HCT116 (cell line): ENCODE results near the gene TMEM129. TPM values are rescaled to one million over a fixed set of nuclear protein-coding genes. Genes with fewer than 3 reads are reported as not detected.

Experiments
- ATAC-seq: fragments of 200-7000 bp; cut with Tn5 transposase; 2 replicates; pipeline ENCODE4 v1.9.1; 2020; ENCODE audit warnings: mild to moderate bottlenecking, moderate library complexity
- BruUV-seq: library from RNA; stranded (reverse); fragments of 400-500 nt; replicated peaks from 2 replicates; lab custom pipeline; 2021; lab: Mats Ljungman, UMichigan
- CTCF ChIA-PET: fragments of 300-600 bp; sonication (Branson Sonifier 250); formaldehyde crosslinking; loops from one replicate; lab custom pipeline; 2021; ENCODE audit warnings: antibody characterized with exemption; lab: Charles Lee
- POLR2A ChIA-PET: fragments of 300-600, 350-600 bp; sonication (Branson Sonifier 250); formaldehyde crosslinking; loops from one replicate; lab custom pipeline; 2021; ENCODE audit warnings: antibody characterized with exemption; lab: Charles Lee
- RAD21 ChIA-PET, 2 experiments: fragments of 300-600 bp; sonication (Branson Sonifier 250); formaldehyde crosslinking; loops; one replicate each; lab custom pipeline; 2023; ENCODE audit warnings: low total read pairs in 2 of 2; ENCODE audit not compliant: uncharacterized antibody in 2 of 2, unreplicated experiment in 2 of 2, low non-redundant PET in 1 of 2; lab: Charles Lee
- DNase-seq: peaks from one replicate; pipeline ENCODE4 v3.0.0-alpha.2; 2010; ENCODE audit warnings: low read depth, low spot score
- H2AFZ ChIP-seq: fragments of 200-600 bp; shearing (Covaris generic), sonication (generic); 2 replicates; pipeline ENCODE4 v1.6.1; 2017; ENCODE audit warnings: low read depth, mixed run types, mixed read lengths, antibody characterized with exemption, low read length; ENCODE audit not compliant: poor library complexity, severe bottlenecking
- H3K27ac ChIP-seq: 2 replicates; pipeline ENCODE4 v1.5.1; 2012; ENCODE audit warnings: low read depth, low read length
- H3K27me3 ChIP-seq: fragments of 200-600 bp; sonication (generic); 2 replicates; pipeline ENCODE4 v1.6.1; 2016; ENCODE audit warnings: mixed run types, low read length, mixed read lengths; ENCODE audit not compliant: insufficient read depth
- H3K36me3 ChIP-seq, 2 experiments: fragments of 200-500 bp in 1 of 2; fragments of 200-600 bp in 1 of 2; sonication (Bioruptor generic) in 1 of 2; sonication (generic) in 1 of 2; 2 replicates each; pipeline versions ENCODE4 v1.5.1 to v1.6.1; 2014 to 2016; ENCODE audit warnings: low read length in 2 of 2, inconsistent platforms in 1 of 2, mixed read lengths in 1 of 2, mixed run types in 1 of 2; ENCODE audit not compliant: insufficient read depth in 2 of 2, control insufficient read depth in 1 of 2
- H3K4me1 ChIP-seq, 2 experiments: fragments of 200-600 bp in 1 of 2; sonication (generic) in 1 of 2; 2 replicates each; pipeline versions ENCODE4 v1.5.1 to v1.6.1; 2012 to 2017; ENCODE audit warnings: low read length in 2 of 2, inconsistent platforms in 1 of 2, mild to moderate bottlenecking in 1 of 2, mixed read lengths in 1 of 2, mixed run types in 1 of 2, moderate library complexity in 1 of 2; ENCODE audit not compliant: insufficient read depth in 2 of 2, control insufficient read depth in 1 of 2
- H3K4me2 ChIP-seq: fragments of 200-600 bp; sonication (generic); 2 replicates; pipeline ENCODE4 v1.6.1; 2017; ENCODE audit warnings: mixed run types, low read length, mixed read lengths
- H3K4me3 ChIP-seq, 2 experiments: fragments of 200-600 bp in 1 of 2; sonication (generic) in 1 of 2; replicated peaks in 1 of 2; 2 replicates each; pipeline ENCODE4 v1.5.1; 2011 to 2016; ENCODE audit warnings: low read length in 2 of 2, control low read depth in 1 of 2, low read depth in 1 of 2, mild to moderate bottlenecking in 1 of 2, mixed read lengths in 1 of 2, mixed run types in 1 of 2
- H3K79me2 ChIP-seq: fragments of 200-600 bp; sonication (generic); 2 replicates; pipeline ENCODE4 v1.6.1; 2017; ENCODE audit warnings: mild to moderate bottlenecking, mixed run types, low read length, moderate library complexity, mixed read lengths; ENCODE audit not compliant: insufficient read depth
- H3K9ac ChIP-seq: fragments of 200-600 bp; sonication (generic); 2 replicates; pipeline ENCODE4 v1.6.1; 2016; ENCODE audit warnings: low read length, mixed read lengths
- H3K9me2 ChIP-seq: fragments of 200-600 bp; sonication (generic), shearing (Covaris generic); 2 replicates; pipeline ENCODE4 v1.6.1; 2017; ENCODE audit warnings: mixed run types, mild to moderate bottlenecking, moderate library complexity; ENCODE audit not compliant: insufficient read depth
- H3K9me3 ChIP-seq, 2 experiments: fragments of 200-500 bp in 1 of 2; fragments of 200-600 bp in 1 of 2; sonication (Bioruptor generic) in 1 of 2; sonication (generic) in 1 of 2; 2 replicates each; pipeline ENCODE4 v1.6.1; 2014 to 2017; ENCODE audit warnings: low read length in 2 of 2, mixed read lengths in 2 of 2, inconsistent platforms in 1 of 2, low read depth in 1 of 2, mild to moderate bottlenecking in 1 of 2, mixed run types in 1 of 2, moderate library complexity in 1 of 2; ENCODE audit not compliant: control insufficient read depth in 1 of 2, insufficient read depth in 1 of 2
- H4K20me1 ChIP-seq: fragments of 200-600 bp; sonication (generic), shearing (Covaris generic); 2 replicates; pipeline ENCODE4 v1.6.1; 2017; ENCODE audit warnings: mixed run types, mild to moderate bottlenecking, moderate library complexity; ENCODE audit not compliant: insufficient read depth
- CBX3 ChIP-seq: IDR thresholded peaks from 2 replicates; pipeline ENCODE4 v1.6.1; 2012; ENCODE audit warnings: low read depth
- CEBPB ChIP-seq: IDR thresholded peaks from 2 replicates; pipeline ENCODE4 v1.6.1; 2012; ENCODE audit warnings: low read depth
- CTCF ChIP-seq, 3 experiments: fragments of 200-600 bp in 1 of 3; sonication (generic) in 1 of 3; IDR thresholded peaks in 2 of 3; conservative IDR thresholded peaks in 1 of 3; 2 replicates each; pipeline ENCODE4 v1.5.1; 2012 to 2017; ENCODE audit warnings: low read depth in 2 of 3, low read length in 2 of 3, antibody characterized with exemption in 1 of 3, borderline replicate concordance in 1 of 3, control low read depth in 1 of 3, mild to moderate bottlenecking in 1 of 3, mixed read lengths in 1 of 3, mixed run types in 1 of 3, moderate library complexity in 1 of 3; ENCODE audit not compliant: insufficient read depth in 1 of 3
- EGR1 ChIP-seq: IDR thresholded peaks from 2 replicates; pipeline ENCODE4 v1.6.1; 2012; ENCODE audit warnings: low read depth
- ELF1 ChIP-seq: IDR thresholded peaks from 2 replicates; pipeline ENCODE4 v1.6.1; 2012; ENCODE audit warnings: low read depth, borderline replicate concordance
- EZH2 ChIP-seq: fragments of 200-600 bp; sonication (generic); IDR thresholded peaks from 2 replicates; pipeline ENCODE4 v1.6.1; 2017; ENCODE audit warnings: antibody characterized with exemption, mixed run types
- EZH2phosphoT487 ChIP-seq: fragments of 200-600 bp; IDR thresholded peaks from 2 replicates; pipeline ENCODE4 v1.6.1; 2018; ENCODE audit warnings: antibody characterized with exemption, borderline replicate concordance
- FOSL1 ChIP-seq: IDR thresholded peaks from 2 replicates; pipeline ENCODE4 v1.6.1; 2012; ENCODE audit warnings: low read depth
- POLR2AphosphoS5 ChIP-seq: IDR thresholded peaks from 2 replicates; pipeline ENCODE4 v1.6.1; 2011; ENCODE audit warnings: mild to moderate bottlenecking, low read depth, low read length, moderate library complexity
- RAD21 ChIP-seq: IDR thresholded peaks from 2 replicates; pipeline ENCODE4 v1.6.1; 2012; ENCODE audit warnings: low read depth, mild to moderate bottlenecking
- SIN3A ChIP-seq: IDR thresholded peaks from 2 replicates; pipeline ENCODE4 v1.6.1; 2012; ENCODE audit warnings: low read depth
- SP1 ChIP-seq: IDR thresholded peaks from 2 replicates; pipeline ENCODE4 v1.6.1; 2012; ENCODE audit warnings: low read depth
- SRF ChIP-seq: IDR thresholded peaks from 2 replicates; pipeline ENCODE4 v1.6.1; 2012; ENCODE audit warnings: low read depth
- TCF7L2 ChIP-seq: IDR thresholded peaks from 2 replicates; pipeline ENCODE4 v1.7.0; 2011; ENCODE audit warnings: borderline replicate concordance, inconsistent platforms; ENCODE audit not compliant: insufficient read depth, insufficient read length; ENCODE audit errors: extremely low read depth
- ZBTB33 ChIP-seq: IDR thresholded peaks from 2 replicates; pipeline ENCODE4 v1.6.1; 2011; ENCODE audit warnings: mild to moderate bottlenecking, low read length, moderate library complexity; ENCODE audit not compliant: insufficient replicate concordance; ENCODE audit errors: extremely low read depth
- ZFX ChIP-seq: fragments of 450-650 bp; IDR thresholded peaks from 2 replicates; pipeline ENCODE4 v1.6.1; 2017
- ZNF274 ChIP-seq: fragments of 200-500 bp; sonication (Bioruptor generic); IDR thresholded peaks from 2 replicates; pipeline ENCODE4 v1.6.1; 2014; ENCODE audit warnings: mild to moderate bottlenecking, low read depth, low read length, inconsistent platforms
- intact Hi-C: fragments of 100-400 bp; cut with micrococcal nuclease; formaldehyde crosslinking; loops from 2 replicates; pipeline ENCODE4 v1.10.0; 2022
- total RNA-seq: library from RNA; stranded (reverse); gene quantifications from one replicate; pipeline ENCODE4 v1.2.1, GENCODE V29; 2021; ENCODE audit not compliant: unreplicated experiment
- TF ChIP-seq, protein P1 (sequence below): IDR thresholded peaks from 2 replicates; pipeline ENCODE4 v1.6.1; 2012

TMEM129 gene
- total RNA-seq, 1 experiment from 2014 or later = 29.4 TPM

DNA sequence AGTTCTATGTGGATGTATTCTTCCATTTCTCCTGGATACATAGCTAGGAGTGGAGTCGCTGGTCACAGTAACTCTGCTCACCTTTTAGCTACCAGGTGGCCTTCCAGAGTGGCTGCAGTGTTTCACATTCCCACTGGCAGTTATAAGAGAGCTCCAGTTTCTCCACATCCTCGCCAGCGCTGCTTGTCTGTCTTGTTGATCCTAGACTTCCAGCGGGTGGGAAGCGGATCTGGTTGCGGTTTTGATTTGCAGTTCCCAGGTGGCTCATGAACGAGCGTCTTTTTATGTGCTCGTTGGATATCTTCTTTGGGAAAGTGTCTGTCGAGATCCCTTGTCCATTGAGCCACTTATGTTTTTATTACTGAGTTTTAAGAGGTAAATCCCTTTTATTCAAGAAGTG lies 11.8 kb upstream of the TMEM129 start:
- ATAC-seq (no peak), DNase-seq (no peak)
- Histone ChIP-seq H3K4me1 (peaks cover 0 to under 1% of the 10 kb centered on the region in 2 experiments; a peak in 3 of 4 replicates), H3K79me2 (peaks cover 64% of the 10 kb centered on the region), H2AFZ (no peak overlapping the region), H3K36me3 (peaks cover 49 to 87% of the 10 kb centered on the region in 2 experiments), H3K4me3 (no peak overlapping the region), H4K20me1 (no peaks in the 10 kb centered on the region), H3K27me3 (no peaks in the 10 kb centered on the region), H3K9me3 (peaks cover 11 to 12% of the 10 kb centered on the region in 2 experiments; a peak in 2 of 4 replicates), H3K27ac (no peak overlapping the region), H3K9ac (no peak overlapping the region), H3K9me2 (no peaks in the 10 kb centered on the region), H3K4me2 (no peak overlapping the region)
- intact Hi-C loops = no loop called here
- BruUV-seq = no TSS peak
- CTCF ChIA-PET = interaction anchor here (1.0 kb wide), 1 partner anchor 40 kb away, joined by 3 read pairs; no protein-coding TSS in a partner anchor
- TF ChIP-seq ZFX = no peak
- POLR2A ChIA-PET = no interaction called here
- RAD21 ChIA-PET = no interaction called here

DNA sequence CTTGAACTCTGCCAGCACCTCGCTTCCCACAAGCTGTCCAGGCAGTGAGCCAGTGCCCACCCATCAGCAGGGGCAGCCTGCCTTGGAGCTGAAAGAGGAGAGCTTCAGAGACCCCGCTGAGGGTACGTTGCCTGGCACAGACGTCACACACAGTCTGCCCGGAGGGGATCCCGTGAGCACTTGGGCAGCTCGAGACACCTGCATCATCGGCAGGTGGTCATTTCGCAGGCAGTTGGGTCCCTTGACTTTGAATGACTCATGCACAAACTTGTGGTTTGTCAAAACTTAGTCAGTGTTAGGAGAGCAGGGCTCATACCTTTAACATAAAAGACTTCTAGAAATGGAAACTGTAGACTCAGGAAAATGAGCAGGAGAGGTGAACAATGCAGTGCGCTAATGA lies 10.1 kb upstream of the TMEM129 start:
- ChIA-PET CTCF (no interaction called here), POLR2A (no interaction called here), RAD21 (no interaction called here)
- BruUV-seq = no TSS peak
- Histone ChIP-seq H3K79me2 (peaks cover 81% of the 10 kb centered on the region), H3K9me2 (no peaks in the 10 kb centered on the region), H3K9ac (no peak overlapping the region), H4K20me1 (no peaks in the 10 kb centered on the region), H3K36me3 (peaks cover 41 to 85% of the 10 kb centered on the region in 2 experiments), H3K4me2 (no peak overlapping the region), H3K27ac (no peak overlapping the region; the same call in 1 of the 2 replicates), H3K27me3 (no peaks in the 10 kb centered on the region), H2AFZ (no peak overlapping the region), H3K9me3 (no peaks in the 10 kb centered on the region), H3K4me1 (peaks cover 12 to 16% of the 10 kb centered on the region in 2 experiments), H3K4me3 (no peak overlapping the region)
- DNase-seq (no peak), ATAC-seq (no peak)
- intact Hi-C loops = no loop called here
- TF ChIP-seq CTCF (IDR thresholded peaks at IDR 0.05 in 2 of 3, conservative IDR thresholded peaks at IDR 0.05 in 1 of 3; ENCODE audit: borderline replicate concordance in 1 of 3, insufficient read depth in 1 of 3, low read depth in 2 of 3, low read length in 2 of 3) = no peak
- TF ChIP-seq POLR2AphosphoS5 = no peak
- TF ChIP-seq SP1 = no peak
- no peak for TF ChIP-seq CBX3
- TF ChIP-seq ZFX = no peak
- TF ChIP-seq TCF7L2 = no peak
- TF ChIP-seq EGR1 = no peak
- TF ChIP-seq CEBPB = no peak
- TF ChIP-seq FOSL1 = no peak
- TF ChIP-seq ZBTB33 = no peak
- no peak for TF ChIP-seq RAD21
- TF ChIP-seq, protein P1, sequence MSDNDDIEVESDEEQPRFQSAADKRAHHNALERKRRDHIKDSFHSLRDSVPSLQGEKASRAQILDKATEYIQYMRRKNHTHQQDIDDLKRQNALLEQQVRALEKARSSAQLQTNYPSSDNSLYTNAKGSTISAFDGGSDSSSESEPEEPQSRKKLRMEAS = no peak
- TF ChIP-seq SIN3A = no peak
- TF ChIP-seq ZNF274 = no peak
- no peak for TF ChIP-seq EZH2phosphoT487
- TF ChIP-seq SRF = no peak
- TF ChIP-seq EZH2 = no peak
- TF ChIP-seq ELF1 = no peak
